Inferior parietal cortex (tissue), 1 donor: ENCODE data around the gene TMEM45A.
"Not testable (repeated sequence)": the region's sequence is repeated elsewhere in the genome, so short reads cannot be mapped to it uniquely, and the experiment has no call there.

Experiments
- DNase-seq: peaks from one replicate; pipeline ENCODE4 v3.0.0-alpha.2; 2016; ENCODE audit errors: extremely low spot score

The TMEM45A gene

DNA sequence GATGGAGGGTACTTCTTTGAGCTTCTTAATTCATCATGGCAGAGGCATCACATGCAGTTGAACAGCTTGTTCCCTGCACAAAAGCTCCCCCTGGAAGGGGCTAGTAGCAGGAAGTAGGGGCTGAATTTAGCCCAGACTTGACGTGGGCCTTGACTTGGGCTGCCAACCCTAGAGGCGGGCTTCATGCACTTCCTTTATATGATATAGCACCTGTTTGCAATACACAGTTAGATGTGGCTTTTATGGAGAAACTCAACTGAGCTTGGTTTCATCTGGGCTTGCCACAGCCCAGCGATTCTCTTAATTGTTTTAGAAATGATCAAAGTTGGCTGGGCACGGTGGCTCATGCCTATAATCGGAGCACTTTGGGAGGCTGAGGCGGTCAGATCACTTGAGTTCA, 83.3 kb downstream of the TMEM45A start:
- DNase-seq: no peak

- no peak for DNase-seq
Measured at GRCh38 chr3:100577382-100578008, 85.1 kb downstream of the TMEM45A start.

DNA sequence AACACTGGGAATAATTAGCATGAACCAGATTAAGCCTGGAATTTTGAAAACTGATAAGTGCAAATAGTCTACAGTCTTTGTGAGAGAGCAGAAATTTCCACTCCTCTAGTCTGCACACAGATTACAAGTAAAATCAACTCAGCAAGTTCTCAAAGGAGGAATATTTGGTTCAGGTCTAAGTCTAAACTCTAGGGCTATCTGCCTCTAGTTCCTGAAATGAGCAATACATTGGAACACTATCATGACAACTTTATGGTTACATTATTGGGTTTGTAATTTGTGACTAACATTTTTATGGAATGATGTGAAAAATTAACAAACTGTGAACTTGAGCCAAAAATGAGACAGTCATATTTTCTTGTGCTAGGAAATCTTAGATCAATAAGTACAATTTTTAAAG, 86.2 kb downstream of the TMEM45A start:
- DNase-seq: no peak

DNA sequence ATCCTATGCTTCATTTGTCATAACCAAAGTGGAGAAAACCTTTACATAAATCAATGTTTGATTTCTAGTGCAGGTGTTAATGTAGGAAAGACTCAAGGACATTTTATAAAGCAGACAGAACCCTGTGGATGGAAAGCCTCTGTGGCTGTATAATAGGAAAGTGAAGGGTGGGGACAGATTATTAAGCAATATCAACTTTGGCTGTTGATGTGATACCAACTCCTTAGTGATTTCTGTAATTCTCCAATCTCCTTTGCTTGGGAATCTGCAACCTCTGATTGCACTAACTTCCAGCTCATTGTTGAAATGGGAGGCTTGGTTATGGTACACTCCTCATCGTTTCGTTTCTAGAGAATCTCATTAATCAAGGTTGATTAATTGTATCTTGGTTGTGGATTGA, 87.7 kb downstream of the TMEM45A start:
- DNase-seq: no peak

DNA sequence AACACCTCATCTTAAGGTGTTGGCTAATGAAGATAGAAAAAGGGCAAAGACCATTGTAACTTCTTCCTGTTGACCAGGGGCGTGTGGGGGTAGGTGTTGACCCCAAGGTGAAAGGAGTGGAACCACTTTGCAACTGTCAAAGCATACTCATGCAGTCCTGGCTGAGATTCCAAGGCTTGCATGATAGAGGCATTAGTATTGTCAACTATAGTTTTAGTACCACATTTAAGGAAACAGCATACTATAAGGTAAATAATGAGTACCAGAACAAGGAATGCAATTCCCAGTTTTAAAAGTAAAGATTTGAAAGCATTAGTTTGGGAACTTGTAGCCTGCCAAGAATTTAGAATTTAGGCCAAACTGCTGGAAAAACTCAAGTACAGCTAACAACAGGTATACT, 89.2 kb downstream of the TMEM45A start:
- DNase-seq: no peak

- not testable (repeated sequence) for DNase-seq
Measured at GRCh38 chr3:100582157-100582556, 89.7 kb downstream of the TMEM45A start.

GRCh38 chr3:100584101-100584660, 91.8 kb downstream of the TMEM45A start:
- no peak for DNase-seq

DNA sequence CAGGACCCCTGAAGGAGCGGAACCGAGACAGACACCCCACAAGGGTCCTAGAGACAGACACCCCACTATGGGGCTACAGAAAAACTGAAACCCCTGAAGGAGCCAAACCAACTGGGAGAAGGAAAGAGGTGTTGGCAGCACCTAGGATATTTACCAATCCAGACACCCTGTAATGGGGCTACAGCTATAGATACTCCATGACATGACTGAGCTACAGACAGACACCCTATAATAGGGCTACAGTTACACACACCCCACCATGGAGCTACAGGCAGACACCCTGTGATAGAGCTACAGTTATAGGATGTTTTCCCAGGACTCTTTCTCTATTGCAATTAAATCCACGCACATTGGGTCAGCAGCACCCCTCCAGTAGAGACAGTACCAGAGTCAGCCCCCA, 94.4 kb downstream of the TMEM45A start:
- no peak for DNase-seq

GRCh38 chr3:100588251-100588650, 95.8 kb downstream of the TMEM45A start:
- DNase-seq: no peak

- peak; percentile 92 for DNase-seq
Measured at GRCh38 chr3:100590114-100590839, 97.9 kb downstream of the TMEM45A start.

DNA sequence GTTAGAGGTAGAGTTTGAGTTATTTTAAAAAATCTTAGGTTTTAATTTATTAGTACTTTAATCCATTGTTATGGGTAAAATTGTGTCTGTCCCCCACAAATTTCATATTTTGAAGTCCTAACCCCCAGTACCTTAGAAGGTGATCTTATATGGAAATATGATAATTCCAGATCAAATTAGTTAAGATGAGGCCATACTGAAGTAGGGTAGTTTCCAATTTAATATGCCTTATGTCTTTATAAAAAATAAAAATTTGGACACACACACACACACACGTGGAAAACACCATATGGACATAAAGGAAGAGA, 98.4 kb downstream of the TMEM45A start:
- no peak for DNase-seq

- no peak for DNase-seq
Measured at GRCh38 chr3:100591411-100591810, 99.0 kb downstream of the TMEM45A start.

DNA sequence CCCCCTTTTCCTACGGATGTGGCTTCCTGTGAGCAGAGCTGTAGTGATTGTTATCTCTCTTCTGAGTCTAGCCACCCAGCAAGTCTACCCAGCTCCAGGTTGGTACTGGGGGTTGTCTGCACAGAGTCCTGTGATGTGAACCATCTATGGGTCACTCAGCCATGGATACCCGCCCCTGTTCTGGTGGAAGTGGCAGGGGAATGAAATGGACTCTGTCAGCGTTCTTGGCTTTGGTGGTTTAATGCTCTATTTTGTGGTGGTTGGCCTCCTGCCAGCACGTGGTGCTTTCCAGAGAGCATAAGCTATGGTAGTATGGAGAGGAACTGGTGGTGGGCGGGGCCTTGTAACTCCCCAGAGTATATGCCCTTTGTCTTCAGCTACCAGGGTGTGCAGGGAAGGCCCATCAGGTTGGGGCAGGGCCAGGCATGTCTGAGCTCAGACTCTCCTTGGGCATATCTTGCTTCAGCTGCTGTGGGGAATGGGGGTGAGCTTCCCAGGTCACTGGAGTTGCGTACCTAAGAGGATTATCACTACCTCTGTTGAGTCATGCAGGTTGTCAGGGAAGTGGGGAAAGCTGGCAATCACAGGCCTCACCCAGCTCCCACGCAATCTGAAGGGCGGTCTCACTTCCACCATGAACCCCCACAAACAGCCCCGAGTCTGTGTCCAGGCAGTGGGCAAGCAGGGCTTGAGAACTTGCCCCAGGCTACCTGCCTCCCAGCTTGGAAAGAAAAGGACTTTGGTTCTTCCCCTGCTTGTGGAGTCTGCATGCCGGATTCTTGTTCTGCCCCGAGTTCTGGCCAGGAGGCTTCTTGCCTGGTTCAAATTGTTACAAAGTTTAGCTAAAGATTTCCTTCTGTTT, 108.0 kb downstream of the TMEM45A start:
- DNase-seq: no peak

DNA sequence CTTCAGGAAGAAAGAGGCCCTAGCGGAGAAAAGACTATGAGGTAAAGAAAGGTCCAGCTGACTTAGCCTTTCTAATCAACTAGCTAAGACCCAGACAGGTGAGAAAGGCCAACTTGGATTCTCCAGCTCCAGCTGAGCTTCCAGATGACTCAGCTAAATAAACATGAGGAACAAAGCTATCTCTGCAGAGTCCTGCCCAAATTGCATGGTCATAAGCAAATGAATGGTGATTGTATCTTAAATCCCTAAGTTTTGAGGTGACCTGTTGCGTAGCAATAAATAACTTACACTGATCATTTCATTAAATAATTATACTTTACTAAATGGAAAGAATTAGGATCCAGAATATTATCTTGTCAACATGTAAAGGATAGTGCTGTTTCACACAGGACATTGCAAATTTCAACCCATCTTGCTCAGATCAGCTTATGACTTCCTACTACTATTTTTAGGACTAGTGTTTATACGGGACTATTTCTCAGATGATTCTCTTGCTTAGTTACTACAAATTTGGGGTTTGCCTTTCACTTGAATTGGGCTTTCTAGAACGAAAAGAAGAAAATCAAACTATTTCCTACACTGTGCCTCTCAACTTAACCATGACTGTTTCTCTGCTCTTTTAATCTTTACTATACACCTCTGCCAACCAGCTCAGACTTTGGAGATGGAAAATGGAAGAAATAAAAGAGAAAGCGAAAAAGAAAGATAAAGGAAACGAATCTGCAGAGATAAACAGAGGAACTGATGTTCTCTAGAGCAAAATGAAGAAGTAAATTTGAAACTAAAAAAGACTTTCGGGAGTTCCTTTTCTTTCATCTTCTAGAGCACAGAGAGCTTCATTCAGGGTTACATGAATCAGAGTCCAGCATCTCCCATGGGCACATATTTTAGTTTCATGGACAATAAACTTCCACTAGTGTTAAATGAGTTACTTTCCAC, 110.4 kb downstream of the TMEM45A start:
- DNase-seq: no peak

DNA sequence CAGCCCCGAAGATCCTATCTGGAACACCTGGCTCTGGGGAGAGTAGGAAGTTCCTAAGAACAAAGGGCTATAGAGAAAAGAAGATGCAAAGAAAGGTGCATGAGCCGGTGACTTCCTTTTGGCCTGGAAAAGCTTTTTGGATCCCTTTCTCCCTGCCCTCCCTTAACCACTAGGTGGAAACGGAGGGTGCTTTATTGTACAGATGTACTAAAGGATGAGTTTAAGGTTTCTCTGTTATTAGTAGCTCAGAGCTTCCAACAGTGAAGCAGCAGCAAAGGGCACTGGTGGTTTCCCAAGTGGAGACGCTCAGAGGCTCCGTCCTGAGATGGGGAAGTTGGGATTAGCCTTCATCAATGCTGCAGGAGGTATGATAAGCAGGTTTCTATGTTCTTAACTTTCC, 111.0 kb downstream of the TMEM45A start:
- DNase-seq: no peak

- no peak for DNase-seq
Measured at GRCh38 chr3:100605358-100605757, 112.9 kb downstream of the TMEM45A start.

DNA sequence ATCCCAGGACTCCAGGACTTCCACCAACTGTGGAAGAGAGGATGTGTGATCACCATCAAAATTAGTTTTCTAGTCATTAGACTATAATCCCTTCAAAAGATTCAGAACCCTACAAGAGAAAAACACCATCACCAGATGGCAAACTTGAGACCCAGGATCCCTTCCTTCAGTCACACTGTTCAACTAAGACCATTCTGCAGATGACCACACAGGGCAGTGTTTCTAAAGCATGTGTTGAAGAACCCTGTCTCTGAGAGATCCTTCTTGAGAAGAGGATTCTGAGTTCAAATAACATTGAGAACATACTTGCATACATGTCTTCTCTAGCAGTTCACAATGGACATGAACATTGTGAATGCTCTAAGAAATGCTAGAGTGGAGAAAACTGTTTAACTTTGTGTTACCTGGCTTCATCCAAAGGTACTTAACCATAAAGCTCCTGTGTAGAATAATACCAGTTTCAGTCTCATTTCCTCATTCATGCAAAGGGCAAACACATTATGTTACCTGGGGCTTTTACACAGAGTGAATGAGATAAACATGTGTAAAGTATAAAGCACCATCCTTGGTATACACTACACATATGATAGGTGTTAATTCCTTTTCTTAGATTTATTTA, 114.6 kb downstream of the TMEM45A start:
- DNase-seq: no peak

DNA sequence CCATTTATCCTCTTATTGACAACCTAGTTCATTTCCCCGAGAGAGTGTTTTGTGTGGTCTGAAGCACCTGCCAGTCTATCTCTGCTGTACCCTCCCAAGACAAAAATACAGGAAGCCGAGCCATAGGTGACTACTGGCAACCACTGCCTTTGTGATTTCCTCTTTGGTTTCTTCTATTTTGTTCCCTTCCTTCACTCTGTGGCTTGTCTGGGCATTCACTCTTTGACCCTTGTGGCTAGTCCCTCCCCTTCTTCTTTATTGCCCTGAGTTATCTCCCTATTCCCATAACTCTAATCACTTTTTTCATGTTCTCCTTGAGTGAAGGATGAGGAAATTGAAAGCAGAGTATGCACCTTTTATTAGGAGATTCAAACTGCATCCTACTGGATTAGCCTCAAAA, 116.9 kb downstream of the TMEM45A start, which contains the start of gene ADGRG7:
Gene ADGRG7 (plus strand): TSS at position 297 of the 400 bp plus-strand sequence. CDS start 256 bp downstream, outside the sequence.
- no peak for DNase-seq

GRCh38 chr3:100609963-100610362, 117.5 kb downstream of the TMEM45A start:
- no peak for DNase-seq

- no peak for DNase-seq
Measured at GRCh38 chr3:100611221-100611620, 118.8 kb downstream of the TMEM45A start.
